Activated gamma-delta T cell treated with Interleukin-2 at 50 U/mL for 16 hours (primary cell): ENCODE data around the gene SULT4A1.
"Not testable (repeated sequence)": the region's sequence is repeated elsewhere in the genome, so short reads cannot be mapped to it uniquely, and the experiment has no call there.

Experiments
- DNase-seq: peaks from one replicate; pipeline ENCODE4 v3.0.0-alpha.2; 2020

The SULT4A1 gene

GRCh38 chr22:43862074-43862881 is at the start of gene SULT4A1:
SULT4A1 (minus strand) TSS chr22:43862513; CDS start chr22:43862382, 131 bp downstream.
- DNase-seq: no peak

GRCh38 chr22:43911351-43911750 is 49.0 kb upstream of the SULT4A1 start:
- no peak for DNase-seq

- DNase-seq: no peak
Measured at GRCh38 chr22:43910178-43910695, 47.9 kb upstream of the SULT4A1 start.

GRCh38 chr22:43909708-43910107 is 47.4 kb upstream of the SULT4A1 start:
- DNase-seq: no peak

- DNase-seq: no peak
Measured at GRCh38 chr22:43905681-43906080, 43.4 kb upstream of the SULT4A1 start.

- DNase-seq: not testable (repeated sequence)
Measured at GRCh38 chr22:43904412-43904811, 42.1 kb upstream of the SULT4A1 start.

- DNase-seq: not testable (repeated sequence)
Measured at GRCh38 chr22:43903033-43903432, 40.7 kb upstream of the SULT4A1 start.

GRCh38 chr22:43901976-43902643 is 39.8 kb upstream of the SULT4A1 start:
- DNase-seq: no peak

GRCh38 chr22:43900206-43900605 is 37.9 kb upstream of the SULT4A1 start:
- DNase-seq: no peak

GRCh38 chr22:43897751-43898261 is 35.5 kb upstream of the SULT4A1 start:
- no peak for DNase-seq

- DNase-seq: no peak
Measured at GRCh38 chr22:43895986-43896645, 33.8 kb upstream of the SULT4A1 start.

- DNase-seq: no peak
Measured at GRCh38 chr22:43894122-43894521, 31.8 kb upstream of the SULT4A1 start.

GRCh38 chr22:43893266-43893665 is 31.0 kb upstream of the SULT4A1 start:
- DNase-seq: no peak

GRCh38 chr22:43892183-43892894 is 30.0 kb upstream of the SULT4A1 start:
- DNase-seq: no peak

GRCh38 chr22:43891360-43892182 is 29.3 kb upstream of the SULT4A1 start, which contains the start of gene PNPLA5:
PNPLA5 (minus strand) TSS chr22:43892013; CDS start chr22:43891880, 133 bp downstream.
- DNase-seq: no peak

GRCh38 chr22:43890901-43891331 is 28.6 kb upstream of the SULT4A1 start:
- no peak for DNase-seq

GRCh38 chr22:43889860-43890253 is 27.5 kb upstream of the SULT4A1 start:
- no peak for DNase-seq

GRCh38 chr22:43889201-43889859 is 27.0 kb upstream of the SULT4A1 start:
- DNase-seq: no peak

- no peak for DNase-seq
Measured at GRCh38 chr22:43888740-43889139, 26.4 kb upstream of the SULT4A1 start.

- DNase-seq: no peak
Measured at GRCh38 chr22:43887391-43887790, 25.1 kb upstream of the SULT4A1 start.

- DNase-seq: no peak
Measured at GRCh38 chr22:43886231-43886630, 23.9 kb upstream of the SULT4A1 start.
